Parathyroid adenoma (tissue), 2 donors: ENCODE data around the gene PTPRH.

Experiments
- H2AFZ ChIP-seq: fragments of 300-600 bp; sonication (generic); one replicate; pipeline ENCODE4 v1.7.0; 2017; ENCODE audit warnings: antibody characterized with exemption, mild to moderate bottlenecking
- H3K27ac ChIP-seq: fragments of 300-600 bp; sonication (generic); one replicate; pipeline ENCODE4 v1.7.0; 2017
- H3K27me3 ChIP-seq: fragments of 300-600 bp; sonication (generic); one replicate; pipeline ENCODE4 v1.7.0; 2017; ENCODE audit warnings: low read length; ENCODE audit not compliant: control insufficient read depth, insufficient read depth
- H3K36me3 ChIP-seq: fragments of 300-600 bp; sonication (generic); one replicate; pipeline ENCODE4 v1.7.0; 2017; ENCODE audit warnings: low read length; ENCODE audit not compliant: control insufficient read depth, insufficient read depth
- H3K4me1 ChIP-seq: fragments of 300-600 bp; sonication (generic); one replicate; pipeline ENCODE4 v1.7.0; 2017; ENCODE audit warnings: control low read depth
- H3K4me2 ChIP-seq: fragments of 300-600 bp; sonication (generic); one replicate; pipeline ENCODE4 v1.7.0; 2017; ENCODE audit warnings: low read length
- H3K4me3 ChIP-seq: fragments of 300-600 bp; sonication (generic); one replicate; pipeline ENCODE4 v1.7.0; 2017; ENCODE audit warnings: low read depth, low read length
- H3K79me2 ChIP-seq: fragments of 300-600 bp; sonication (generic); one replicate; pipeline ENCODE4 v1.7.0; 2017; ENCODE audit warnings: control low read depth
- H3K9ac ChIP-seq: fragments of 300-600 bp; sonication (generic); one replicate; pipeline ENCODE4 v1.7.0; 2017; ENCODE audit warnings: mild to moderate bottlenecking
- H3K9me3 ChIP-seq: fragments of 300-600 bp; sonication (generic); one replicate; pipeline ENCODE4 v1.7.0; 2017; ENCODE audit warnings: low read length; ENCODE audit not compliant: control insufficient read depth
- CTCF ChIP-seq: fragments of 300-600 bp; sonication (generic); IDR thresholded peaks from one replicate; pipeline ENCODE4 v1.7.0; 2017; ENCODE audit warnings: antibody characterized with exemption, mild to moderate bottlenecking
- donor health status: primary hyperparathyroidism.

Gene PTPRH

DNA sequence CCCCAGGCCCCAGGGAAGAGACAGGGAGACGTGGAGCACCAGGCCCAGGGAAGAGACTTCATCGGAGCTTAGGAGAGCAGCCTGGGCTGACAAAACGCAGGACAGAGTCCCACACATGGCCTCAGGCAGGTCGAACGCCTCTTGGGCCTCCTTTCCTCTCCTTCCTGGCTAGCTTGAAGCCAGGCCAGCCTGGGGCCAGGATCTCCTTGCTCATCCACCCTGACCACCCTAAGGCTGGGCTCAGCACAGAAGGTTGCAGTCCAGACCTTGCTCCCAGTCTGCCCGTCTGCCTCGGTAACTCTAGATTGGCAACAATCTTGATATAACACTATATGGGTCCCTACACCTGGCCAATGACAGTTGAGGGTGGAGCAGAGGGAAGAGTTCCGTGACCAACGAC is 39.4 kb upstream of the PTPRH start:
- Histone ChIP-seq H3K79me2 (peaks cover 62% of the 10 kb centered on the region), H3K4me2 (no peak overlapping the region), H3K9me3 (no peaks in the 10 kb centered on the region), H3K27ac (no peak overlapping the region), H3K4me1 (peaks cover 9% of the 10 kb centered on the region), H3K36me3 (no peaks in the 10 kb centered on the region), H2AFZ (no peak overlapping the region), H3K27me3 (no peaks in the 10 kb centered on the region), H3K9ac (no peak overlapping the region), H3K4me3 (no peak overlapping the region)
- no peak for TF ChIP-seq CTCF

GRCh38 chr19:55248166-55248675 is 38.9 kb upstream of the PTPRH start:
- H2AFZ ChIP-seq: no peak overlapping the region
- H3K79me2 ChIP-seq: peaks cover 62% of the 10 kb centered on the region
- peaks cover 9% of the 10 kb centered on the region for H3K4me1 ChIP-seq
- H3K27me3 ChIP-seq: no peaks in the 10 kb centered on the region
- no peak overlapping the region for H3K27ac ChIP-seq
- H3K36me3 ChIP-seq: no peaks in the 10 kb centered on the region
- no peak overlapping the region for H3K4me2 ChIP-seq
- TF ChIP-seq CTCF: no peak
- H3K9me3 ChIP-seq: no peaks in the 10 kb centered on the region
- no peak overlapping the region for H3K4me3 ChIP-seq
- H3K9ac ChIP-seq: no peak overlapping the region

DNA sequence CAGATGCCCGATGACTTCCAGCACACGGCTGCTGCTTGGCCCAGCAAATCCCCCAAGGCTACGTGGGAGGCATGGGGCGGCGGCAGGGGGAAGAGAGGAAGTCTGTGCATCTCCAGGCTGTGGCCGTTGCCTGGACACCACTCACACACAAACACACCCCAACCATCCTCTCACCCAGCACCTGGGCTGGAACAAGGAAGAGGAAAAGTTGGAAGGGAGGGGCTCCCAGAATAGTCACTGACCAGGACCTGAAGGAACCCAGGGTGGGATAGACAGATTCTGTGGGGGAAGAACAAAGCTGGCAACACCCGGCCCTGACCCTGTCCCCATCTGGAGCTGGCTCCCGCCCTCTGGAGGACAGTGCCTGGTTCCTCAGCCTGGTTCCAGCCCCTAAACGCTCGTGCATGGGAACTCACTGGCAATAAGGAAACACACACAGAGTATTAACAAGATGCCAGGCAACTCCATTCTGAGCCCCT is 38.4 kb upstream of the PTPRH start:
- TF ChIP-seq CTCF: no peak
- Histone ChIP-seq H3K4me2 (no peak overlapping the region), H2AFZ (no peak overlapping the region), H3K9me3 (no peaks in the 10 kb centered on the region), H3K27ac (no peak overlapping the region), H3K9ac (no peak overlapping the region), H3K4me1 (peaks cover 9% of the 10 kb centered on the region), H3K36me3 (no peaks in the 10 kb centered on the region), H3K79me2 (peaks cover 63% of the 10 kb centered on the region), H3K27me3 (no peaks in the 10 kb centered on the region), H3K4me3 (no peak overlapping the region)

- Histone ChIP-seq H3K4me1 (peaks cover 9% of the 10 kb centered on the region), H3K27ac (no peak overlapping the region), H3K9ac (no peak overlapping the region), H3K4me3 (no peak overlapping the region), H3K27me3 (no peaks in the 10 kb centered on the region), H2AFZ (no peak overlapping the region), H3K36me3 (no peaks in the 10 kb centered on the region), H3K79me2 (peaks cover 66% of the 10 kb centered on the region), H3K9me3 (no peaks in the 10 kb centered on the region), H3K4me2 (no peak overlapping the region)
- no peak for TF ChIP-seq CTCF
Measured at GRCh38 chr19:55246462-55247451, 37.5 kb upstream of the PTPRH start.
